Measurements from ENCODE around the gene CUL7. TPM values are rescaled to one million over a fixed set of nuclear protein-coding genes. Genes with fewer than 3 reads are reported as not detected.

CUL7 gene
- total RNA-seq, 1 donor from 2014 or later, result 7.0 TPM

DNA sequence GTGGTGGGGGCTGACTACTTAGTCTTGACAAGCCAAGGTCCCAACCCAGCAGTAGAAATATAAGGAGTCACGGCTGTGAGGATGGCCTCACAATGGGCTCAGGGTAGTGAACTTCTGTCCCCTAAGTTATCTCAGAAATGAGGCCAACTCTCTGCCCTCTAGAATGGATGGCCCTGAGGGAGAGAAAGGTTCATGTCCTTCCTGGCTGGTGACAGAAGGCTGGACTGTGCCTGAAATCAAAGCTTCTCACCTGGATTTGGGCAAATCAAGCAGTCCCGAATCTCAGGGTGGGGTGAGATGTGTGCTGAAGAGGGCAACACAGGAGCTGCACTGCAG, 19.5 kb downstream of the CUL7 start:
- intact Hi-C loops (cut with micrococcal nuclease), result no loop called here
- no peak for DNase-seq

DNA sequence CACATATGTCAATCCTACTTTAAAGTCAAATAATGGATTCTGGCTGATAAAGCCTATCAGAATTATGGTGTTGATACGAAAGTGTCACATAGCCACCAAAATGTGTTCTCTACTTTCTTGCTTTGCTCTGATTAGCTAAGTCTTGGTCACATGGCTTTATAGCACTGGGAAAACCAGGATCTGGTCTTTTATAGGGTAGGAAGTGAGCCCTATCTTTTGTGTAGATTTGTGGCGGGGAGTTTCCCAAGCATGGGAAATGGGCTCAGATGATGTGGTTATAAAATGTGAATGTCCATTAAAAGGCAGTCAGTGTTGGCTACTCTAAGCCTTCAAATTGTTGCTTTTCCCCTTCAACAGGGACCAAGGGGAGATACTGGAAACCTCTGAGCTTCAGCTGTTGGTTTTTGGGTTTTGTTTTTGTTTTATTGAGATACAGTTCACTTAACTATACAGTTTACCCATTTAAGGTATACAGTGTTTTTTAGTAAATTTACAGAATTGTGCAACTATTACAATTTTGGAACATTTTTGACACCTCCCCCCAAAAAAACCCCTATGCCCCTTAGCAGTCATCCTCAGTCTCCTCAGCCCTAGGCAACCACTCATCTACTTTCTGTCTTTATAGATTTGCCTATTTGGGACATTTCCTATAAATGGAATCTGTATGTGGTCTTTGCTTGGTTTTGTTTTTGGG, 20.0 kb downstream of the CUL7 start:
- Histone ChIP-seq H3K27me3 (ENCODE audit: low read depth) (no peaks in the 10 kb centered on the region), H3K4me3 (no peak overlapping the region), H3K9me3 (replicated peaks) (no peaks in the 10 kb centered on the region), H3K27ac (replicated peaks) (no peak overlapping the region), H3K36me3 (peaks cover 49% of the 10 kb centered on the region), H3K4me1 (peaks cover 27% of the 10 kb centered on the region)
- no peak for DNase-seq
- intact Hi-C loops (cut with micrococcal nuclease), result no loop called here
- TF ChIP-seq, protein P1, sequence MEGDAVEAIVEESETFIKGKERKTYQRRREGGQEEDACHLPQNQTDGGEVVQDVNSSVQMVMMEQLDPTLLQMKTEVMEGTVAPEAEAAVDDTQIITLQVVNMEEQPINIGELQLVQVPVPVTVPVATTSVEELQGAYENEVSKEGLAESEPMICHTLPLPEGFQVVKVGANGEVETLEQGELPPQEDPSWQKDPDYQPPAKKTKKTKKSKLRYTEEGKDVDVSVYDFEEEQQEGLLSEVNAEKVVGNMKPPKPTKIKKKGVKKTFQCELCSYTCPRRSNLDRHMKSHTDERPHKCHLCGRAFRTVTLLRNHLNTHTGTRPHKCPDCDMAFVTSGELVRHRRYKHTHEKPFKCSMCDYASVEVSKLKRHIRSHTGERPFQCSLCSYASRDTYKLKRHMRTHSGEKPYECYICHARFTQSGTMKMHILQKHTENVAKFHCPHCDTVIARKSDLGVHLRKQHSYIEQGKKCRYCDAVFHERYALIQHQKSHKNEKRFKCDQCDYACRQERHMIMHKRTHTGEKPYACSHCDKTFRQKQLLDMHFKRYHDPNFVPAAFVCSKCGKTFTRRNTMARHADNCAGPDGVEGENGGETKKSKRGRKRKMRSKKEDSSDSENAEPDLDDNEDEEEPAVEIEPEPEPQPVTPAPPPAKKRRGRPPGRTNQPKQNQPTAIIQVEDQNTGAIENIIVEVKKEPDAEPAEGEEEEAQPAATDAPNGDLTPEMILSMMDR (IDR thresholded peaks at IDR 0.05; ENCODE audit: borderline replicate concordance), result no peak

More for the DNA sequence above, 19.5 kb downstream of the CUL7 start:
- TF ChIP-seq, protein P1 (IDR thresholded peaks at IDR 0.05; ENCODE audit: borderline replicate concordance), result no peak
- H3K27me3 ChIP-seq (ENCODE audit: low read depth), result no peaks in the 10 kb centered on the region
- H3K27ac ChIP-seq (replicated peaks), result no peak overlapping the region
- no peak overlapping the region for H3K4me3 ChIP-seq
- no peaks in the 10 kb centered on the region for H3K9me3 ChIP-seq (replicated peaks)
- H3K36me3 ChIP-seq, result peaks cover 49% of the 10 kb centered on the region
- H3K4me1 ChIP-seq, result peaks cover 27% of the 10 kb centered on the region

DNA sequence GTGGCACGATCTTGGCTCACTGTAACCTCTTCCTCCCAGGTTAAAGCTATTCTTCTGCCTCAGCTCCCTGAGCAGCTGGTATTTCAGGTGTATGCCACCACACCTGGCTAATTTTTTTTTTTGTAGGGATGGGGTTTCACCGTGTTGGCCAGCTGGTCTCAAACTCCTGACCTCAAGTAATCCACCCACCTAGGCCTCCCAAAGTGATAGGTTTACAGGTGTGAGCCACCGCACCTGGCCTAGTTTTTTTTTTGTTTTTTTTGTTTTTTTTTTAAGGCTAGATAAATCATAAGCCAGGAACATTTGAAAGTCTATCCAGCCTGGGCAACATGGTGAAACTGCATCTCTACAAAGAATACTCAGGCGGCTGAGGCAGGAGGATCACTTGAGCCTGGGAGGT, 21.3 kb downstream of the CUL7 start:
- no peak overlapping the region for H3K27ac ChIP-seq (replicated peaks)
- TF ChIP-seq, protein P1 (IDR thresholded peaks at IDR 0.05; ENCODE audit: borderline replicate concordance), result no peak
- no peak overlapping the region for H3K4me3 ChIP-seq
- H3K4me1 ChIP-seq, result peaks cover 21% of the 10 kb centered on the region
- DNase-seq, result no peak
- intact Hi-C loops (cut with micrococcal nuclease), result no loop called here
- H3K27me3 ChIP-seq (ENCODE audit: low read depth), result no peaks in the 10 kb centered on the region
- no peaks in the 10 kb centered on the region for H3K9me3 ChIP-seq (replicated peaks)
- peaks cover 47% of the 10 kb centered on the region for H3K36me3 ChIP-seq

DNA sequence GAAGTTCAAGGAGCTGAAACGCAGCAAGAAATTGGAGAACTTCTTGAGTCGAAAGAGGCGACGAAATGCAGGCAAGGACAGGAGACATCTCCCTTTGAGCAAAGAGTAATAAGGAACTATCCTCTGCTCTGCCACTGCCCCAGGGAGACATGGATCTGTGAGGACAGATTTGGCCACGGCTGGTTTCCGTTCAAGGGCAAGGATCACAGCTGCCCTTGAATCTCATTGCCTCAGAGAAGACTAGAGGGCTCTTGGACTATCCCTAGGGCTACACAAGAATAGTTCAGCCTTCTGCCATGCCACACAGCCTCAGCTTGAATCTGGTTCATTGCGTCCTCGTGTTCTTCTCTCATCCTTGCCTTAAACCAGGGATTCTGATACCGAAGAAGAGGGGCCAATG, 24.5 kb downstream of the CUL7 start:
- Histone ChIP-seq H3K9me3 (replicated peaks) (no peaks in the 10 kb centered on the region), H3K27me3 (ENCODE audit: low read depth) (no peaks in the 10 kb centered on the region), H3K27ac (replicated peaks) (no peak overlapping the region), H3K36me3 (peaks cover 75% of the 10 kb centered on the region), H3K4me3 (no peak overlapping the region), H3K4me1 (peaks cover 4% of the 10 kb centered on the region)
- DNase-seq, result no peak
- TF ChIP-seq, protein P1 (IDR thresholded peaks at IDR 0.05; ENCODE audit: borderline replicate concordance), result no peak
- intact Hi-C loops (cut with micrococcal nuclease), result no loop called here

DNA sequence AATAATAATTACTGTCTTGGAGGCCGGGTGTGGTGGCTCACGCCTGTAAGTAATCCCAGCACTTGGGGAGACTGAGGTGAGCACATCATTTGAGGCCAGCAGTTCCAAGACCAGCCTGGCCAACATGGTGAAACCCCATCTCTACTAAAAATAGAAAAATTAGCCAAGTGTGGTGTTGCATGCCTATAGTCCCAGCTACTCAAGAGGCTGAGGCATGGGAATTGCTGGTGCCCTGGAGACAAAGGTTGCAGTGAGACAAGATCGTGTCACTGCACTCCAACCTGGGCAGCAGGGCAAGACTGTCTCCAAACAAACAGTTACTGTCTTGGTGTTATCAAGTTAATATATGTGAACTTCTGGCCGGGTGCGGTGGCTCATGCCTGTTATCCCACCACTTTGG, 27.3 kb downstream of the CUL7 start:
- TF ChIP-seq, protein P1 (IDR thresholded peaks at IDR 0.05; ENCODE audit: borderline replicate concordance), result no peak
- intact Hi-C loops (cut with micrococcal nuclease), result no loop called here
- peaks cover 71% of the 10 kb centered on the region for H3K36me3 ChIP-seq
- H3K9me3 ChIP-seq (replicated peaks), result no peaks in the 10 kb centered on the region
- H3K4me1 ChIP-seq, result peaks cover 29% of the 10 kb centered on the region
- H3K27ac ChIP-seq (replicated peaks), result no peak overlapping the region
- DNase-seq, result no peak
- H3K4me3 ChIP-seq, result no peak overlapping the region
- no peaks in the 10 kb centered on the region for H3K27me3 ChIP-seq (ENCODE audit: low read depth)
